Testis (tissue), 3 donors: ENCODE results near the gene SLC9A8. TPM values are rescaled to one million over a fixed set of nuclear protein-coding genes. Genes with fewer than 3 reads are reported as not detected.

Experiments used
- DNase-seq: peaks from one replicate; pipeline ENCODE4 v3.0.0-alpha.2; 2019
- H3K27ac ChIP-seq, 2 donors: fragments of 200-600 bp; sonication (generic); one replicate each; pipeline ENCODE4 v1.5.1; 2019
- H3K27me3 ChIP-seq: fragments of 200-600 bp; sonication (generic); one replicate; pipeline ENCODE4 v1.5.1; 2019
- H3K36me3 ChIP-seq: fragments of 200-600 bp; sonication (generic); one replicate; pipeline ENCODE4 v1.5.1; 2017; ENCODE audit warnings: low read depth; ENCODE audit errors: missing control alignments
- H3K4me1 ChIP-seq: fragments of 200-600 bp; sonication (generic); one replicate; pipeline ENCODE4 v1.5.1; 2019
- H3K4me3 ChIP-seq, 2 donors: fragments of 200-600 bp; sonication (generic); one replicate each; pipeline ENCODE4 v1.5.1; 2017 to 2019
- H3K9me3 ChIP-seq: fragments of 200-600 bp; sonication (generic); one replicate; pipeline ENCODE4 v1.5.1; 2017
- CTCF ChIP-seq, 3 experiments: fragments of 450-650 bp in 2 of 3; fragments of 200-600 bp in 1 of 3; sonication (generic) in 1 of 3; IDR thresholded peaks; one replicate each; pipeline ENCODE4 v1.5.1; 2016 to 2019; ENCODE audit warnings: antibody characterized with exemption in 3 of 3, mild to moderate bottlenecking in 2 of 3, moderate library complexity in 1 of 3
- POLR2A ChIP-seq: fragments of 450-650 bp; IDR thresholded peaks from one replicate; pipeline ENCODE4 v1.6.1; 2017; ENCODE audit warnings: antibody characterized with exemption, mild to moderate bottlenecking, moderate library complexity
- WGBS, 2 donors: methylation state at CpG; one replicate each; pipeline ENCODE4 v1.1.5; 2018; 5-methylcytosine and 5-hydroxymethylcytosine counted together
- intact Hi-C: fragments of 100-400 bp; cut with DNase I; formaldehyde crosslinking; loops from one replicate; pipeline ENCODE4 v1.15.1; 2023; ENCODE audit warnings: low total_unique reads
- polyA plus RNA-seq: library from polyadenylated mRNA; stranded (reverse); fragments of 350-450 nt; fragmentation: Illumina TruSeq; extraction: RNeasy Lipid Tissue Mini Kit (QIAGEN cat#74804); gene quantifications from one replicate; pipeline ENCODE4 v1.2.3, GENCODE V29; 2014; ENCODE audit warnings: low read depth, low replicate concordance; ENCODE audit not compliant: insufficient read depth
- total RNA-seq, 2 donors: library from RNA; depleted of rRNA; stranded (reverse); fragments of >200 nt; gene quantifications; one replicate each; pipeline ENCODE4 v1.2.3, GENCODE V29; 2016

SLC9A8 gene
- total and polyA plus RNA-seq, 3 donors from 2014 or later = 21.3 to 33.0 (median 32.7) TPM

GRCh38 chr20:49811825-49812506 lies 662 bp upstream of the SLC9A8 start:
- Histone ChIP-seq H3K4me1 (peaks cover 7% of the 10 kb centered on the region), H3K36me3 (no peaks in the 10 kb centered on the region), H3K4me3 (peak overlapping the region; percentile 73 to 89), H3K27me3 (no peaks in the 10 kb centered on the region), H3K9me3 (no peaks in the 10 kb centered on the region), H3K27ac (peak overlapping the region; percentile 77 to 93)
- no peak for DNase-seq
- TF ChIP-seq POLR2A (no peak), CTCF (IDR thresholded peaks at IDR 0.05) (no peak)
- intact Hi-C loops = no loop called here
- WGBS, 2 donors = 16 to 18% methylated on average over 9 to 11 of the region's 11 CpGs

GRCh38 chr20:49813305-49813974 lies 812 bp downstream of the SLC9A8 start:
- Histone ChIP-seq H3K9me3 (no peaks in the 10 kb centered on the region), H3K27ac (peak overlapping the region; percentile 77 to 93), H3K27me3 (no peaks in the 10 kb centered on the region), H3K36me3 (no peaks in the 10 kb centered on the region), H3K4me3 (peak overlapping the region; percentile 73 to 89), H3K4me1 (peaks cover 7% of the 10 kb centered on the region)
- TF ChIP-seq POLR2A = no peak
- TF ChIP-seq CTCF (IDR thresholded peaks at IDR 0.05) = no peak
- intact Hi-C loops = no loop called here
- no peak for DNase-seq
- 6% methylated on average over 11 of the region's 11 CpGs for WGBS, 2 donors

GRCh38 chr20:49814057-49814694 lies 1.5 kb downstream of the SLC9A8 start:
- H3K9me3 ChIP-seq = no peaks in the 10 kb centered on the region
- no peaks in the 10 kb centered on the region for H3K36me3 ChIP-seq
- no peak for DNase-seq
- 48 to 52% methylated on average over 5 of the region's 5 CpGs for WGBS, 2 donors
- no peak overlapping the region for H3K4me3 ChIP-seq
- H3K4me1 ChIP-seq = peaks cover 7% of the 10 kb centered on the region
- intact Hi-C loops = no loop called here
- TF ChIP-seq POLR2A = no peak
- TF ChIP-seq CTCF (IDR thresholded peaks at IDR 0.05) = no peak
- H3K27me3 ChIP-seq = no peaks in the 10 kb centered on the region
- peak overlapping the region; percentile 77 to 93 for H3K27ac ChIP-seq

GRCh38 chr20:49818816-49819215 lies 6.2 kb downstream of the SLC9A8 start:
- peaks cover under 1% of the 10 kb centered on the region for H3K4me1 ChIP-seq
- H3K36me3 ChIP-seq = no peaks in the 10 kb centered on the region
- H3K4me3 ChIP-seq = no peak overlapping the region
- peak overlapping the region; percentile 25 to 34 for H3K27ac ChIP-seq
- H3K9me3 ChIP-seq = no peaks in the 10 kb centered on the region
- TF ChIP-seq CTCF (IDR thresholded peaks at IDR 0.05) (no peak), POLR2A (no peak)
- intact Hi-C loops = no loop called here
- H3K27me3 ChIP-seq = no peaks in the 10 kb centered on the region
- DNase-seq = no peak
- 55 to 67% methylated on average over 1 of the region's 1 CpG for WGBS, 2 donors
